ENCODE results near the gene KIFC3. TPM values are rescaled to one million over a fixed set of nuclear protein-coding genes. Genes with fewer than 3 reads are reported as not detected.

KIFC3 gene
- total and polyA plus RNA-seq, 7 experiments from 2014 or later: 0.73 to 9.2 (median 1.6) TPM; not detected in 3

DNA sequence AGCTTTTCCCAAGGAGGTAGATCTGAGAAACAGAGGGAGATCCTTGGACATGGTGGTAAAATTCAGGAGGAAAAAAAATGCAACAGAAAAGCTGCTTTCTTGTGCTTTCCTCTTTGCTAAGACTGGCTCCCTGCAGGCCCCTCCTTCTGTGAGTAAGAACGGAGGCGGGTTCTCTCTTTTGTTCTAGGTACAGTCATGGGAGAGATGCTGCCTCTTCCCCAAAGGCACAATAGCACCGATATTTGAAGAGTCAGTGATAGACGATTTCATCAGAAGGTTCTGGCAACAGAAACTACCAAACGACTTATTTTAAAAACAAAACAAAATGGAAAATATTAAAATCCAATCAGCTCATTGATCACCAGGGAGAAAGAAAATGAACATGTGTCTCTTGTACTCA is 32.6 kb upstream of the KIFC3 start:
- H3K27ac Mint-ChIP-seq: no peak overlapping the region
- no peaks in the 10 kb centered on the region for H3K36me3 Mint-ChIP-seq
- H3K27ac ChIP-seq (ENCODE audit: low read depth, low read length): no peak overlapping the region
- H3K36me3 ChIP-seq (ENCODE audit: control insufficient read depth in 2 of 3, insufficient read depth in 3 of 3, low read length in 3 of 3): no peaks in the 10 kb centered on the region
- no peaks in the 10 kb centered on the region for H3K9me3 Mint-ChIP-seq
- H3K4me3 Mint-ChIP-seq: no peak overlapping the region
- DNase-seq (no peak), ATAC-seq (no peak)
- peaks cover 0 to 15% (median 0%) of the 10 kb centered on the region in 5 donors for H3K27me3 Mint-ChIP-seq
- H3K4me3 ChIP-seq (ENCODE audit: low read length): no peak overlapping the region
- H3K4me1 Mint-ChIP-seq: no peaks in the 10 kb centered on the region
- no peaks in the 10 kb centered on the region for H3K9me3 ChIP-seq (ENCODE audit: control insufficient read depth in 2 of 3, low read length in 3 of 3)
- no peaks in the 10 kb centered on the region for H3K27me3 ChIP-seq (ENCODE audit: control insufficient read depth in 2 of 2, insufficient read depth in 2 of 2, low read length in 2 of 2)
- POLR2A ChIA-PET: no interaction called here
- no peaks in the 10 kb centered on the region for H3K4me1 ChIP-seq (ENCODE audit: control insufficient read depth in 2 of 2, insufficient read depth in 2 of 2, low read length in 2 of 2)
- intact Hi-C loops (cut with micrococcal nuclease): no loop called here
- CTCF ChIA-PET: no interaction called here

DNA sequence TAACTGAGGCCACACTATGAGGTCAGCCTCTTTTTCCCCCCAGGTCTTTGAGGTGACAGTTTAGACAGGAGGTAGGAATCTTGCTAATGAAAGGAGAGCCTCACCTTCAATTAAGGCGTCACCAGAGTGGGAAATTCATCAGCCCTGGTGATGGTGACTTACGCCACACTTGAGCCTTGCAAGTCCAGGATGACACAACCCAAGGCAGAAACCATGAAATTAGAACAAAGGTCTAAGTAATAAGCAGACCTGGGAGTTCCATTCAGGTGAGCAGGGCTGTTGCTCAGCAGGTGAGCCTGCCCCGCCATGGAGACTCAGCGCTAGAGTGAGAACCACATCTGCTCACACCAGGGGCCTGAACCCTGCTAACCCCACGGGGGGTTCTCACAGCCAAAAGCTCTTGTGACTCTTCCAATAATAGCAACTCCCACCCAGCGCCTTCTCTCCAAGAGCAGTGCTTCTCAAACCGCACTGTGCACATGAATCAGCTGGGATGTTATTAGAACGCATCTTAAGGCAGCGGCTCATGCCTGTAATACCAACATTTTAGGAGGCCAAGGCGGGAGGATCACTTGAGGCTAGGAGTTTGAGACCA is 28.7 kb upstream of the KIFC3 start:
- Histone ChIP-seq H3K27ac (ENCODE audit: low read depth, low read length) (no peak overlapping the region), H3K9me3 (ENCODE audit: control insufficient read depth in 2 of 3, low read length in 3 of 3) (no peaks in the 10 kb centered on the region), H3K4me1 (ENCODE audit: control insufficient read depth in 2 of 2, insufficient read depth in 2 of 2, low read length in 2 of 2) (no peaks in the 10 kb centered on the region), H3K4me3 (ENCODE audit: low read length) (no peak overlapping the region), H3K36me3 (ENCODE audit: control insufficient read depth in 2 of 3, insufficient read depth in 3 of 3, low read length in 3 of 3) (no peaks in the 10 kb centered on the region), H3K27me3 (ENCODE audit: control insufficient read depth in 2 of 2, insufficient read depth in 2 of 2, low read length in 2 of 2) (no peaks in the 10 kb centered on the region)
- intact Hi-C loops (cut with micrococcal nuclease): no loop called here
- Mint-ChIP-seq H3K9me3 (no peaks in the 10 kb centered on the region), H3K27me3 (peaks cover 0 to 13% (median 1%) of the 10 kb centered on the region in 5 donors), H3K4me1 (no peaks in the 10 kb centered on the region), H3K27ac (no peak overlapping the region), H3K36me3 (no peaks in the 10 kb centered on the region), H3K4me3 (no peak overlapping the region)
- DNase-seq (no peak), ATAC-seq (no peak)
- CTCF ChIA-PET: interaction anchor here (0.6 kb wide), 1 partner anchor 168 kb away, joined by 3 read pairs; no protein-coding TSS in a partner anchor
- POLR2A ChIA-PET: no interaction called here

DNA sequence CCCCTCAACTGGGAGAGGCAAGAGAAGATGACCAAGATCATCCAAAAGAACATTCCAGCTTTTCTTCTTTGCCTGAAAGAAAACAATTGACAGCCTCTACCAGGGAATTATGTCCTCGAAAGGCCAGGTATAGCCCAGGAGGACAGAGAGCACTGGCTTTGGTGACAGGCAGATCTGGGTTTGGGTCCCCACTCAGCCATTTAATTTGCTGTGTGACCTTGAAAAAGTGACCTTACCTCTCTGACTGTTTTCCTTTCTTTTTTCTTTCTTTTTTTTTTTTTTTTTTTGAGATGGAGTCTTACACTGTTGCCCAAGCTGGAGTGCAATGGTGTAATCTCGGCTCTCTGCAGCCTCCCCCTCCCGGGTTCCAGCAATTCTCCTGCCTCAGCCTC is 27.7 kb upstream of the KIFC3 start:
- Mint-ChIP-seq H3K9me3 (no peaks in the 10 kb centered on the region), H3K4me3 (no peak overlapping the region), H3K27me3 (peaks cover 0 to 18% (median 4%) of the 10 kb centered on the region in 5 donors), H3K36me3 (no peaks in the 10 kb centered on the region), H3K4me1 (no peaks in the 10 kb centered on the region), H3K27ac (no peak overlapping the region)
- ChIA-PET POLR2A (no interaction called here), CTCF (no interaction called here)
- H3K4me3 ChIP-seq (ENCODE audit: low read length): no peak overlapping the region
- no peaks in the 10 kb centered on the region for H3K27me3 ChIP-seq (ENCODE audit: control insufficient read depth in 2 of 2, insufficient read depth in 2 of 2, low read length in 2 of 2)
- ATAC-seq (no peak), DNase-seq (no peak)
- H3K36me3 ChIP-seq (ENCODE audit: control insufficient read depth in 2 of 3, insufficient read depth in 3 of 3, low read length in 3 of 3): no peaks in the 10 kb centered on the region
- H3K9me3 ChIP-seq (ENCODE audit: control insufficient read depth in 2 of 3, low read length in 3 of 3): no peaks in the 10 kb centered on the region
- no peaks in the 10 kb centered on the region for H3K4me1 ChIP-seq (ENCODE audit: control insufficient read depth in 2 of 2, insufficient read depth in 2 of 2, low read length in 2 of 2)
- no peak overlapping the region for H3K27ac ChIP-seq (ENCODE audit: low read depth, low read length)
- intact Hi-C loops (cut with micrococcal nuclease): no loop called here

DNA sequence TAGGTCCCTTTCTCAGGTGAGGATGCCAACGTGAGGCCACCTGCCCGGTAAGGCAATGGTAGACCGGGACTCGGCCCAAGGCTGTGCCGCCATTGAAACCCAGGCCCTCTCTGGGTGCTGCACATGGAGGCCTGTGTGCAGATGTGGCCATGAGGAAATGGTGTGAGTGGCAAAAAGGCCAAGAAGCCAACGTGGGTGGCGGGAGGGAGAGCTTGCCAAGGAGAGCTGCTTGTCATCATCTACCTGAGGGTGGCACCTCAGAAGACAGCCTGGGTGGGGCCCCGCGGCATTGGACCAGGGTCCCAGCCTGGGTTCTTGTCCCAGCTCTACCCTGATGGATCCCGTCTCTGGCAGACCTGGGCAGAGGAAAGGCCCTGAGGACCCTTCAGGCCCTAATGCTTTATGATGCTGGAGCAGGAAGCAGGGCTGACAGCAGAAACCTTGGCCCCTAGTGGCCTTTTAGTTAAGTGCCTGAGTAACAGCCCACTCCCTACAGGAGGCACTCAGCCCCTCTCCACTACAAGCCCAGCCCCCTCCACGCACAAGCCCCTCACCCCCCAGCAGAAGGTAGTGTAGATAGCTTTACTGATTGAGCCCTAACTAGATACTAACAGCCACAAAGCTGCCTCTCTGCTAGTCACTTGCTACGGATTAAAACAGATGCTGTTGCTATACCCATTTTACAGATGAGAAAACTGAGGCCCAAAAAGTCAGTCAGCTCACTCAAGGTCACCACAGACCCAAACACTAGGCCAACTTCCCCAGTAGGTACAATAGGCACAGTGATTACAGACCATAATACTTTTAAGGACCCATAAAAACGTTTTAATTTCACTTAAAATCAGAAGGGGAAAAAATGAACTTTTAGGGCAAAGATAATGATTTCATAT is 26.2 kb upstream of the KIFC3 start:
- no peaks in the 10 kb centered on the region for H3K36me3 Mint-ChIP-seq
- H3K4me3 ChIP-seq (ENCODE audit: low read length): no peak overlapping the region
- POLR2A ChIA-PET: no interaction called here
- peaks cover 0 to 21% (median 4%) of the 10 kb centered on the region in 5 donors for H3K27me3 Mint-ChIP-seq
- ATAC-seq (no peak), DNase-seq (no peak)
- no peaks in the 10 kb centered on the region for H3K9me3 Mint-ChIP-seq
- no peaks in the 10 kb centered on the region for H3K9me3 ChIP-seq (ENCODE audit: control insufficient read depth in 2 of 3, low read length in 3 of 3)
- intact Hi-C loops (cut with micrococcal nuclease): no loop called here
- CTCF ChIA-PET: no interaction called here
- no peaks in the 10 kb centered on the region for H3K4me1 Mint-ChIP-seq
- H3K4me3 Mint-ChIP-seq: no peak overlapping the region
- no peaks in the 10 kb centered on the region for H3K27me3 ChIP-seq (ENCODE audit: control insufficient read depth in 2 of 2, insufficient read depth in 2 of 2, low read length in 2 of 2)
- H3K4me1 ChIP-seq (ENCODE audit: control insufficient read depth in 2 of 2, insufficient read depth in 2 of 2, low read length in 2 of 2): no peaks in the 10 kb centered on the region
- no peak overlapping the region for H3K27ac Mint-ChIP-seq
- no peak overlapping the region for H3K27ac ChIP-seq (ENCODE audit: low read depth, low read length)
- no peaks in the 10 kb centered on the region for H3K36me3 ChIP-seq (ENCODE audit: control insufficient read depth in 2 of 3, insufficient read depth in 3 of 3, low read length in 3 of 3)

DNA sequence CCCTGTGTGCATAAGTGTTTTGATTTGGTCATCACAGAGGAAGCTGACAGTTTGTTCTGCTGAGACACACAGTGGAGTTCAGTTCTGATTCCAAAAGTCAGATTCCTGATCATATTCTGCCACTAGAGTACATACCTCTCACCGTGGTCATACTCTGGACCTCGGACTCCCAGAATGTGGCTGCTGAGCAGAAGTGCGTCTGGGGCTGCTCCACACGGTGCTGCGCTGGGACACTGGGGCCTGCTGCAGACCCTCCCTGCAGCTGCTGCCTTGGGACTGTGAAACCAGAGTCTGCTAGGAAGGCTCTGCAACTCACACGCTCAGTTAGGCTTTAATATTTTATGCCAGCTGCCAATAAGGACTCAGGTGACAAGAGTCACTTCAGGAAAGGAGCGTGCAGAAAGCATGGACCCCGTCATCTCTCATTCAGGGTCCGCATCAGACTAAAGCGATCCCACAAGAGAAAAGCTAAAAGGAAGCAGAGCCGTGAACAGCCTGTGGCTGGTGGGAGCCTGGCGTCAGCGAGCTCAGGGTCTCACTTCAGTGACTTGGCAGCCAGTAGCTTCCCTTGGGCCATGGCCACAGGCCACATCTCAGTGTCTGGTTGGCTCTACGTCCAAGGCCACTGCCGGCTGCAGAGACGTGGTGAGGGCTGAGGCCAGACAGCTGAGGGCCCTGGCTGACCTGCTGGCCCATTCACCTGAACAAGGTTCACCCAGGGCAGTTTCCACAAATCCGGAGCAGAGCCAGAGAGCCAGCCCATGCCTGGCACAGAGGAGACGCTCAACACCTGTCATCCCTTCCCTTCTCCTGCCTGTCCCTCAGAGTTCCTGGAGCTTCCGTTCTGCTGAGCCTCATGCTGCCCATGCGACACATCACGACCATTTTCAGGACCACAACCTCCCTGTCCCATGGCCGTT is 24.7 kb upstream of the KIFC3 start:
- H3K9me3 Mint-ChIP-seq: peaks cover 0 to 2% (median 0%) of the 10 kb centered on the region in 11 donors
- ATAC-seq (no peak), DNase-seq (no peak)
- H3K27ac ChIP-seq (ENCODE audit: low read depth, low read length): no peak overlapping the region
- no peak overlapping the region for H3K4me3 Mint-ChIP-seq
- CTCF ChIA-PET: no interaction called here
- no peaks in the 10 kb centered on the region for H3K36me3 ChIP-seq (ENCODE audit: control insufficient read depth in 2 of 3, insufficient read depth in 3 of 3, low read length in 3 of 3)
- H3K27me3 ChIP-seq (ENCODE audit: control insufficient read depth in 2 of 2, insufficient read depth in 2 of 2, low read length in 2 of 2): no peaks in the 10 kb centered on the region
- no peak overlapping the region for H3K27ac Mint-ChIP-seq
- no peaks in the 10 kb centered on the region for H3K36me3 Mint-ChIP-seq
- intact Hi-C loops (cut with micrococcal nuclease): no loop called here
- H3K4me1 Mint-ChIP-seq: no peaks in the 10 kb centered on the region
- H3K9me3 ChIP-seq (ENCODE audit: control insufficient read depth in 2 of 3, low read length in 3 of 3): no peaks in the 10 kb centered on the region
- POLR2A ChIA-PET: no interaction called here
- no peaks in the 10 kb centered on the region for H3K4me1 ChIP-seq (ENCODE audit: control insufficient read depth in 2 of 2, insufficient read depth in 2 of 2, low read length in 2 of 2)
- no peak overlapping the region for H3K4me3 ChIP-seq (ENCODE audit: low read length)
- H3K27me3 Mint-ChIP-seq: peaks cover 0 to 25% (median 4%) of the 10 kb centered on the region in 5 donors

DNA sequence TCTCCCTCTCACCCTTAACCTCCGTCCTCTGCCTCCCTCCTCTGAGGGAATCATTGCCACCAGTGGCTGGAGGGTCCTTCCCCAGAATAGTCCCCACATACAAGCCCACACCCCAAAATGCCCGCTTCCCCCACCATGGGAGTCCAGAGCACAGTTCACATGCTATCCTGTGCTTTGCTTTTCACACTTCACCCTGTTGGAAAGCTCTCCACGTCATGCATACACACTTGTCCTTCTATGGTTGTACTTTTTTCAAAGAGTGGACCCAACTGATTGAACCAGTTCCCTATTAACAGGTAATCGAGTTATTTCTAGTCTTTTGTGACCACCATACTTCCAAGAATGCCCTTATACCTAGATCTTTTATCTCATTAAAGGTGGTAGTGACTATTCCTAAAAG is 23.8 kb upstream of the KIFC3 start:
- ChIA-PET POLR2A (no interaction called here), CTCF (interaction anchor here (0.7 kb wide), 1 partner anchor 777 kb away, joined by 3 read pairs; no protein-coding TSS in a partner anchor)
- intact Hi-C loops (cut with micrococcal nuclease): no loop called here
- no peak overlapping the region for H3K27ac Mint-ChIP-seq
- H3K9me3 Mint-ChIP-seq: peaks cover 0 to 2% (median 0%) of the 10 kb centered on the region in 11 donors
- no peak overlapping the region for H3K4me3 Mint-ChIP-seq
- Histone ChIP-seq H3K36me3 (ENCODE audit: control insufficient read depth in 2 of 3, insufficient read depth in 3 of 3, low read length in 3 of 3) (no peaks in the 10 kb centered on the region), H3K27me3 (ENCODE audit: control insufficient read depth in 2 of 2, insufficient read depth in 2 of 2, low read length in 2 of 2) (no peaks in the 10 kb centered on the region), H3K4me1 (ENCODE audit: control insufficient read depth in 2 of 2, insufficient read depth in 2 of 2, low read length in 2 of 2) (no peaks in the 10 kb centered on the region), H3K4me3 (ENCODE audit: low read length) (no peak overlapping the region), H3K27ac (ENCODE audit: low read depth, low read length) (no peak overlapping the region), H3K9me3 (ENCODE audit: control insufficient read depth in 2 of 3, low read length in 3 of 3) (no peaks in the 10 kb centered on the region)
- DNase-seq (no peak), ATAC-seq (no peak)
- peaks cover 0 to under 1% (median 0%) of the 10 kb centered on the region in 7 donors for H3K4me1 Mint-ChIP-seq
- H3K27me3 Mint-ChIP-seq: peaks cover 0 to 31% (median 4%) of the 10 kb centered on the region in 5 donors
- H3K36me3 Mint-ChIP-seq: no peaks in the 10 kb centered on the region
